GM12892 (cell line): Measurements from ENCODE around the gene HCN2.

Experiments used
- POLR2A ChIP-seq: IDR thresholded peaks from 2 replicates; pipeline ENCODE4 v1.6.1; 2011; ENCODE audit warnings: low read depth, low read length, control low read depth
- POLR2AphosphoS5 ChIP-seq: IDR thresholded peaks from 2 replicates; pipeline ENCODE4 v1.6.1; 2011; ENCODE audit warnings: low read depth, low read length, control low read depth

DNA sequence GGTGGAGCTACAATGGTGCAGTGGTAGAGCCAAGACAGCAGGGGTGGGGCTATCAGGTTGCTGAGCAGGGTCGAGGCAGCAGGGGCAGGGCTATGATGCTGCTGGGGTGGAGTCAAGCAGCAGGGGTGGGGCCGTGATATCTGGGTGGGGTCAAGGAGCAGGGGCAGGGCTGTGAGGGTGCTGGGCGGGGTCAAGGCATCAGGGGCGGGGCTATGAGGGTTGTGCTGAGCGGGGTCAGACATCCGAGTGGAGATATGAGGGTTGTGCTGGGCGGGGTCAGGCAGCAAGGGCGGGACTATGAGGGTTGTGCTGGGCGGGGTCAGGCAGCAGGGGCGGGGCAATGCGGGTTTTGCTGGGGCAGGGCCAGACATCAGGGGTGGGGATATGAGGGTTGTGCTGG is 14.7 kb downstream of the HCN2 start:
- no peak for TF ChIP-seq POLR2AphosphoS5
- no peak for TF ChIP-seq POLR2A
